GM10248 (cell line): ENCODE measurements around the gene VPS13A.

Experiments
- CTCF ChIA-PET: fragments of 300-600 bp; sonication (Branson Sonifier 250); formaldehyde crosslinking; extraction: SDS; loops from one replicate; lab custom pipeline; 2021; ENCODE audit warnings: antibody characterized with exemption; lab: Yijun Ruan, JAX
- POLR2A ChIA-PET: fragments of 350-650 bp; sonication (Branson Sonifier 250); formaldehyde crosslinking; extraction: SDS; loops from one replicate; lab custom pipeline; 2020; ENCODE audit warnings: antibody characterized with exemption; lab: Yijun Ruan, JAX
- DNase-seq: peaks from one replicate; pipeline ENCODE4 v3.0.0; 2012; ENCODE audit errors: extremely low spot score
- CTCF ChIP-seq: IDR thresholded peaks from 2 replicates; pipeline ENCODE4 v1.5.1; 2012; ENCODE audit warnings: mild to moderate bottlenecking, low read depth; ENCODE audit errors: extremely low read depth, missing control alignments, control extremely low read depth

The VPS13A gene

GRCh38 chr9:77276799-77277198 lies 99.5 kb downstream of the VPS13A start:
- CTCF ChIA-PET, result no interaction called here
- POLR2A ChIA-PET, result no interaction called here
- no peak for TF ChIP-seq CTCF

GRCh38 chr9:77277719-77278118 lies 100.4 kb downstream of the VPS13A start:
- TF ChIP-seq CTCF, result no peak
- CTCF ChIA-PET, result no interaction called here
- no peak for DNase-seq
- POLR2A ChIA-PET, result no interaction called here

More at GRCh38 chr9:77276799-77277198, 99.5 kb downstream of the VPS13A start:
- no peak for DNase-seq

GRCh38 chr9:77283991-77284390 lies 106.7 kb downstream of the VPS13A start:
- no peak for DNase-seq
- ChIA-PET CTCF (interaction anchor here (1.4 to 1.8 kb wide), 3 partner anchors 9 to 30 kb away, joined by 3 to 4 read pairs (median 4); no protein-coding TSS in a partner anchor), POLR2A (no interaction called here)
- no peak for TF ChIP-seq CTCF

DNA sequence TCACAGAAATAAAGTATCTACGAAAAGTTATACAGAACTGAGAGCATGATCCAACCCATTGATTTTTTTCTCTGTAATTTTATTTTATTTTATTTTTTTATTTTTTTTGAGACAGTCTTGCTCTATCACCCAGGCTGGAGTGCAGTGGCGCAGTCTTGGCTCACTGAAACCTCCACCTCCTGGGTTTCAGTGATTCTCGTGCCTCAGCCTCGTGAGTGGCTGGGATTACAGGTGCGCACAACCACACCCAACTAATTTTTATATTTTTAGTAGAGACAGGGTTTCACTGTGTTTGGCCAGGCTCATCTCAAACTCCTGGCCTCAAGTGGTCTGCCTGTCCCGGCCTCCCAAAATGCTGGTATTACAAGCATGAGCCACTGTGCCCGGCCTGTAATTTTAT lies 107.3 kb downstream of the VPS13A start:
- no peak for DNase-seq
- no peak for TF ChIP-seq CTCF
- ChIA-PET CTCF (interaction anchor here (1.8 kb wide), 1 partner anchor 15 kb away, joined by 3 read pairs; no protein-coding TSS in a partner anchor), POLR2A (no interaction called here)

DNA sequence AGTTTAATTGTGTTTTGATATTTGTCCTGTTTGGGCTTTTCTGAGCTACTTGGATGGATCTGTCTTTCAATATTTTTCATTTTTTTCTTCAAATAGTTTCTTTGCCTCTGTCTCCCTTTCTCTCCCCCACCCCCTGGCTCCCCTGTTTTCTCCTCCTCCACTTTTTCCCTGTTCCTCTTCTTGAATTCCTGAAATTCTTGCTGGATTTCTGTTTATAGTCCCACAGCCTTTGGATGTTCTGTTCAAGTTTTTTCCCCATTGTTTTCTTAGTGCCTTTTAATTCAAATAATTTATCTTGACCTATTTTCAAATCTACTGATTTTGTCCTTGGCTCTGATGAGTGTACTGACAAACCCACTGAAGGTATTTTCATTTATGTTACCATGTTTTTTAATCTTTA lies 113.0 kb downstream of the VPS13A start:
- ChIA-PET POLR2A (no interaction called here), CTCF (interaction anchor here (1.5 kb wide), 1 partner anchor 30 kb away, joined by 3 read pairs; no protein-coding TSS in a partner anchor)
- TF ChIP-seq CTCF, result no peak
- DNase-seq, result no peak

DNA sequence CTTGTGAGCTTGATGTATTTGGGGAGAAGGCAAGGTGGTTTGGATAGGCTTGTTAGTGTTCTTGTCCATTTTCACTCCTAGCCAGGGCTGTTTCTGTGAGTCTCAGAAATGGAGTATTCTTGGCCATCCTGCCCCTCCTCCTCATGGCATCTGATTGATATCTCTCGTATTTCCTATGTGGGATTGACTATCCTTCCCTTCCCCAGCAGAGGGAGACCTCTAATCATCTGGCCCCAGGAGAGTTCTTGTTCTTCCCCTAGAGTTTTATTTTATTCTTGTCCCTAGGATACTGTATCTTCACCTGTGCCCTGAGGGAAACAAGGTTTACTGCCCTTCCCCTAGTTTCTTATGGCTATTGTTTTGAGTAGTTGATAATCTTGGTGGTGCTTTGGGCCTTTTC lies 114.4 kb downstream of the VPS13A start:
- peak; percentile 9 for TF ChIP-seq CTCF
- DNase-seq, result no peak
- POLR2A ChIA-PET, result no interaction called here

More for the DNA sequence above, 114.4 kb downstream of the VPS13A start:
- CTCF ChIA-PET, result interaction anchor here (0.8 to 1.9 kb wide), 7 partner anchors 8 to 38 kb away, joined by 3 to 5 read pairs (median 3); no protein-coding TSS in a partner anchor
